ENCODE measurements around the gene CALML4. TPM values are rescaled to one million over a fixed set of nuclear protein-coding genes. Genes with fewer than 3 reads are reported as not detected.

Gene CALML4
- total RNA-seq, 2 experiments from 2014 or later: 1.5 to 2.0 TPM

GRCh38 chr15:68183616-68184315 is 21.4 kb downstream of the CALML4 start:
- Mint-ChIP-seq H3K27me3 (no peaks in the 10 kb centered on the region), H3K36me3 (ENCODE audit: low read depth) (peaks cover 92% of the 10 kb centered on the region), H3K4me1 (ENCODE audit: low read depth) (no peaks in the 10 kb centered on the region), H3K27ac (no peak overlapping the region), H3K9me3 (no peaks in the 10 kb centered on the region), H3K4me3 (no peak overlapping the region)
- POLR2A ChIA-PET: no interaction called here
- DNase-seq: no peak
- Histone ChIP-seq H3K4me3 (ENCODE audit: low read length) (no peak overlapping the region), H3K9me3 (ENCODE audit: control insufficient read depth in 1 of 2, insufficient read depth in 1 of 2, low read length in 2 of 2) (no peaks in the 10 kb centered on the region), H3K36me3 (ENCODE audit: insufficient read depth, low read length) (peaks cover 80% of the 10 kb centered on the region), H3K4me1 (ENCODE audit: insufficient read depth, low read length) (no peaks in the 10 kb centered on the region), H3K27ac (ENCODE audit: low read depth in 1 of 2, low read length in 2 of 2) (no peak overlapping the region), H3K27me3 (ENCODE audit: control insufficient read depth in 1 of 2, insufficient read depth in 2 of 2, low read length in 2 of 2) (no peaks in the 10 kb centered on the region)
- intact Hi-C loops (cut with DNase I, micrococcal nuclease): no loop called here
- no peak for ATAC-seq (ENCODE audit: poor library complexity)
- CTCF ChIA-PET: no interaction called here
- TF ChIP-seq, protein P1, sequence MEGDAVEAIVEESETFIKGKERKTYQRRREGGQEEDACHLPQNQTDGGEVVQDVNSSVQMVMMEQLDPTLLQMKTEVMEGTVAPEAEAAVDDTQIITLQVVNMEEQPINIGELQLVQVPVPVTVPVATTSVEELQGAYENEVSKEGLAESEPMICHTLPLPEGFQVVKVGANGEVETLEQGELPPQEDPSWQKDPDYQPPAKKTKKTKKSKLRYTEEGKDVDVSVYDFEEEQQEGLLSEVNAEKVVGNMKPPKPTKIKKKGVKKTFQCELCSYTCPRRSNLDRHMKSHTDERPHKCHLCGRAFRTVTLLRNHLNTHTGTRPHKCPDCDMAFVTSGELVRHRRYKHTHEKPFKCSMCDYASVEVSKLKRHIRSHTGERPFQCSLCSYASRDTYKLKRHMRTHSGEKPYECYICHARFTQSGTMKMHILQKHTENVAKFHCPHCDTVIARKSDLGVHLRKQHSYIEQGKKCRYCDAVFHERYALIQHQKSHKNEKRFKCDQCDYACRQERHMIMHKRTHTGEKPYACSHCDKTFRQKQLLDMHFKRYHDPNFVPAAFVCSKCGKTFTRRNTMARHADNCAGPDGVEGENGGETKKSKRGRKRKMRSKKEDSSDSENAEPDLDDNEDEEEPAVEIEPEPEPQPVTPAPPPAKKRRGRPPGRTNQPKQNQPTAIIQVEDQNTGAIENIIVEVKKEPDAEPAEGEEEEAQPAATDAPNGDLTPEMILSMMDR (IDR thresholded peaks at IDR 0.05): no peak

DNA sequence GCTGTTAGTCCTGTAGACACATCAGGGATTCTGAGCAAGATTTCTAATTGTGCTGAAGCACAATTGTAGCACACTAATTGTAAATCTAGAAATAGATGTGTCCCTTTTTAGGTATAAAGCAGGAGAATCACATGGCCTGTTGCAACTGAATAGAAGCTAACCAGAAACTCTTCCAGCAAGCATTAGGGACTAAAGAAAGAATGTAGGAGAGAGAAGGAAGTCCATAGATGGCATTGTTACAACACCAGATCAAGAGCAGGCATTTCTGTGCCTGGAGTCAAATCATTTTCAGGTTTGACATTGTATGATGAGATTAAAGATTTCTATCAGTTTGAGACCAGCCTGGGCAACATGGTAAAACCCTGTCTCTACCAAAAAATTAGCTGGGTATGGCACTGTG is 27.4 kb downstream of the CALML4 start:
- Mint-ChIP-seq H3K4me1 (ENCODE audit: low read depth) (no peaks in the 10 kb centered on the region), H3K9me3 (no peaks in the 10 kb centered on the region), H3K4me3 (no peak overlapping the region), H3K36me3 (ENCODE audit: low read depth) (peaks cover 94% of the 10 kb centered on the region), H3K27me3 (no peaks in the 10 kb centered on the region), H3K27ac (peak overlapping the region; percentile 20)
- TF ChIP-seq, protein P1 (IDR thresholded peaks at IDR 0.05): no peak
- Histone ChIP-seq H3K4me3 (ENCODE audit: low read length) (no peak overlapping the region), H3K27me3 (ENCODE audit: control insufficient read depth in 1 of 2, insufficient read depth in 2 of 2, low read length in 2 of 2) (no peaks in the 10 kb centered on the region), H3K36me3 (ENCODE audit: insufficient read depth, low read length) (peaks cover 61% of the 10 kb centered on the region), H3K9me3 (ENCODE audit: control insufficient read depth in 1 of 2, insufficient read depth in 1 of 2, low read length in 2 of 2) (no peaks in the 10 kb centered on the region), H3K27ac (ENCODE audit: low read depth in 1 of 2, low read length in 2 of 2) (no peak overlapping the region), H3K4me1 (ENCODE audit: insufficient read depth, low read length) (no peaks in the 10 kb centered on the region)
- ChIA-PET POLR2A (no interaction called here), CTCF (no interaction called here)
- DNase-seq: no peak
- no peak for ATAC-seq (ENCODE audit: poor library complexity)
- intact Hi-C loops (cut with DNase I, micrococcal nuclease): no loop called here

GRCh38 chr15:68176601-68177000 is 28.5 kb downstream of the CALML4 start:
- Mint-ChIP-seq H3K27me3 (no peaks in the 10 kb centered on the region), H3K4me3 (no peak overlapping the region), H3K9me3 (no peaks in the 10 kb centered on the region), H3K4me1 (ENCODE audit: low read depth) (no peaks in the 10 kb centered on the region), H3K36me3 (ENCODE audit: low read depth) (peaks cover 96% of the 10 kb centered on the region), H3K27ac (peak overlapping the region; percentile 34)
- ChIA-PET POLR2A (no interaction called here), CTCF (no interaction called here)
- H3K4me1 ChIP-seq (ENCODE audit: insufficient read depth, low read length): no peaks in the 10 kb centered on the region
- no peak overlapping the region for H3K4me3 ChIP-seq (ENCODE audit: low read length)
- intact Hi-C loops (cut with DNase I, micrococcal nuclease): no loop called here
- DNase-seq (no peak), ATAC-seq (ENCODE audit: poor library complexity) (no peak)
- TF ChIP-seq, protein P1 (IDR thresholded peaks at IDR 0.05): no peak
- peaks cover 58% of the 10 kb centered on the region for H3K36me3 ChIP-seq (ENCODE audit: insufficient read depth, low read length)
- no peaks in the 10 kb centered on the region for H3K9me3 ChIP-seq (ENCODE audit: control insufficient read depth in 1 of 2, insufficient read depth in 1 of 2, low read length in 2 of 2)
- H3K27me3 ChIP-seq (ENCODE audit: control insufficient read depth in 1 of 2, insufficient read depth in 2 of 2, low read length in 2 of 2): no peaks in the 10 kb centered on the region
- no peak overlapping the region for H3K27ac ChIP-seq (ENCODE audit: low read depth in 1 of 2, low read length in 2 of 2)
